ENCODE results near the gene DOC2A. TPM values are rescaled to one million over a fixed set of nuclear protein-coding genes. Genes with fewer than 3 reads are reported as not detected.
"Not testable (repeated sequence)": the region's sequence is repeated elsewhere in the genome, so short reads cannot be mapped to it uniquely, and the experiment has no call there.

Gene DOC2A
- polyA plus RNA-seq, 1 donor from 2014 or later: 7.3 TPM

DNA sequence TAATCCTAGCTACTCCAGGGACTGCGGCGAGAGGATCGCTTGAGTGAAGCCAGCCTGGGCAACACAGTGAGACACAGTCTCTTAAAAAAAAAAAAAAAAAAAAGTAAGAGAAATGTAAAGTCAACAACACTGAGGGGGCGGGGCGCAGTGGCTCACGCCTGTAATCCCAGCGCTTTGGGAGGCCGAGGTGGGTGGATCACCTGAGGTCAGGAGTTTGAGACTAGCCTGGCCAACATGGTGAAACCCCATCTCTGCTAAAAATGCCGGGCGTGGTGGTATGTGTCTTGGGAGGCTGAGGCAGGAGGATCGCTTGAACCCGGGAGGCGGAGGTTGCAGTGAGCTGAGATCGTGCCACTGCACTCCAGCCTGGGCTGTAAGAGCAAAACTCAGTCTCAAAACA, 1.8 kb upstream of the DOC2A start:
- not testable (repeated sequence) for H3K27me3 ChIP-seq (ENCODE audit: insufficient read depth, low read depth, low read length); H3K27ac ChIP-seq (ENCODE audit: low read length); H3K9me2 ChIP-seq (ENCODE audit: insufficient read depth, low read length); H3K9me3 ChIP-seq (ENCODE audit: low read length); H3K9ac ChIP-seq (ENCODE audit: low read length); H3K36me3 ChIP-seq (ENCODE audit: insufficient read depth, low read length); H4K20me1 ChIP-seq (ENCODE audit: insufficient read depth); H3K4me2 ChIP-seq (ENCODE audit: low read length); H3K4me3 ChIP-seq (ENCODE audit: low read length); H3K79me2 ChIP-seq (replicated peaks; ENCODE audit: insufficient read depth, low read length); H2AFZ ChIP-seq (ENCODE audit: low read depth, low read length); H3F3A ChIP-seq (ENCODE audit: insufficient read depth, low read length, poor library complexity, severe bottlenecking)

DNA sequence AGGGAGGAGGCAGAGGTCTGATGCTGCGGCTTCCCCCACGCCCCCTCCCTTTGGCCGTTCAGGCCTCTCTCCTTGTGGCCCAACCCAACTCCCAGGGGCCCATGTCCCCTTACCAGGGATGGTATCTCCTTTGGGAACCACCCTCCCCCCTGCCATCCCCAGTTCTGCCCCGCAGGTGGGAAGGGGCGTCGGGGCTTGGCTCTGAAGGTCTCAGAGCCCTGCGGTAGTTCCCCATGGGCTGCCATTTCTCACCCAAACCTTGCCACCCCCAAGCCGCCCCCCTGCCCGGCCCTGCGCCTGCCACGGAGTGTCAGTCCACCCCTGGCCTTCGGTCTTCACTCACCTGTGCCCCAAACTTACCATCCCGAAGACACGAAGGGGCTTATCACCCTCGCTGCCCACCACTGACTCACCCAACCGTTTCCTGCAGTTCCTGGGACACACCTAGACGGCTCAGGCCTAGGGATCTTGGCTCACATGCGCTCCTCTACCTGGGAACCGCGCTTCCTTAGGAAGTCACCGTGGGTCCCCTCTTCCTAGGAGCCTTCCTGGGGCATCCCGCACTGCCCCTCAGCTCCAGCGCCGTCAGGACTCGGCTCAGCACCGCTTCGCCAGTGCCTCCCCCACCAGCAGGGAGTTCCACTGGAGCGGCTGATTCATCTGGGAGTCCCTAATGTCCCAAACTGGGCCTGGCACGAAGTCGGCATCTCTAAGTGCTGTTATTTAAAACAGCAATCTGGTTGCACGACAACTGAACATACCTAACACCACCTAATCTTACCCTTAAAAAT, 1.1 kb upstream of the DOC2A start:
- no peaks in the 10 kb centered on the region for H3K36me3 ChIP-seq (ENCODE audit: insufficient read depth, low read length)
- no peaks in the 10 kb centered on the region for H3K9me3 ChIP-seq (ENCODE audit: low read length)
- no peaks in the 10 kb centered on the region for H3F3A ChIP-seq (ENCODE audit: insufficient read depth, low read length, poor library complexity, severe bottlenecking)
- no peaks in the 10 kb centered on the region for H3K79me2 ChIP-seq (replicated peaks; ENCODE audit: insufficient read depth, low read length)
- H3K27ac ChIP-seq (ENCODE audit: low read length): no peak overlapping the region
- no peaks in the 10 kb centered on the region for H3K27me3 ChIP-seq (ENCODE audit: insufficient read depth, low read depth, low read length)
- no peak overlapping the region for H3K4me2 ChIP-seq (ENCODE audit: low read length)
- no peaks in the 10 kb centered on the region for H3K9me2 ChIP-seq (ENCODE audit: insufficient read depth, low read length)
- peak overlapping the region; percentile 62 for H3K9ac ChIP-seq (ENCODE audit: low read length)
- H4K20me1 ChIP-seq (ENCODE audit: insufficient read depth): no peaks in the 10 kb centered on the region
- H3K4me3 ChIP-seq (ENCODE audit: low read length): peak overlapping the region; percentile 82
- TF ChIP-seq MXI1 (conservative IDR thresholded peaks at IDR 0.05; ENCODE audit: poor library complexity, severe bottlenecking) (no peak), SMC3 (conservative IDR thresholded peaks at IDR 0.05; ENCODE audit: poor library complexity) (no peak), EZH2 (IDR thresholded peaks at IDR 0.05; ENCODE audit: borderline replicate concordance, insufficient read depth, low read length, poor library complexity, severe bottlenecking) (no peak), POLR2AphosphoS5 (IDR thresholded peaks at IDR 0.05) (no peak), RAD21 (conservative IDR thresholded peaks at IDR 0.05) (no peak), REST (IDR thresholded peaks at IDR 0.05; ENCODE audit: borderline replicate concordance) (no peak), EP300 (conservative IDR thresholded peaks at IDR 0.05; ENCODE audit: poor library complexity, severe bottlenecking) (no peak)
- TF ChIP-seq, protein P1, sequence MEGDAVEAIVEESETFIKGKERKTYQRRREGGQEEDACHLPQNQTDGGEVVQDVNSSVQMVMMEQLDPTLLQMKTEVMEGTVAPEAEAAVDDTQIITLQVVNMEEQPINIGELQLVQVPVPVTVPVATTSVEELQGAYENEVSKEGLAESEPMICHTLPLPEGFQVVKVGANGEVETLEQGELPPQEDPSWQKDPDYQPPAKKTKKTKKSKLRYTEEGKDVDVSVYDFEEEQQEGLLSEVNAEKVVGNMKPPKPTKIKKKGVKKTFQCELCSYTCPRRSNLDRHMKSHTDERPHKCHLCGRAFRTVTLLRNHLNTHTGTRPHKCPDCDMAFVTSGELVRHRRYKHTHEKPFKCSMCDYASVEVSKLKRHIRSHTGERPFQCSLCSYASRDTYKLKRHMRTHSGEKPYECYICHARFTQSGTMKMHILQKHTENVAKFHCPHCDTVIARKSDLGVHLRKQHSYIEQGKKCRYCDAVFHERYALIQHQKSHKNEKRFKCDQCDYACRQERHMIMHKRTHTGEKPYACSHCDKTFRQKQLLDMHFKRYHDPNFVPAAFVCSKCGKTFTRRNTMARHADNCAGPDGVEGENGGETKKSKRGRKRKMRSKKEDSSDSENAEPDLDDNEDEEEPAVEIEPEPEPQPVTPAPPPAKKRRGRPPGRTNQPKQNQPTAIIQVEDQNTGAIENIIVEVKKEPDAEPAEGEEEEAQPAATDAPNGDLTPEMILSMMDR (IDR thresholded peaks at IDR 0.05; ENCODE audit: poor library complexity, severe bottlenecking): no peak
- H2AFZ ChIP-seq (ENCODE audit: low read depth, low read length): no peak overlapping the region

All from neural cell (in vitro differentiated cells).